IMR-90 (cell line): Measurements from ENCODE around the gene GADL1. TPM values are rescaled to one million over a fixed set of nuclear protein-coding genes. Genes with fewer than 3 reads are reported as not detected.

Experiments used
- ATAC-seq: fragments of 200-7000 bp; cut with Tn5 transposase; 2 replicates; pipeline ENCODE4 v1.9.1; 2020; ENCODE audit warnings: low read depth, mild to moderate bottlenecking, moderate library complexity
- BruUV-seq: library from RNA; stranded (reverse); fragments of 400-500 nt; replicated peaks from 2 replicates; lab custom pipeline; 2021; lab: Mats Ljungman, UMichigan
- CTCF ChIA-PET: fragments of 300-600 bp; formaldehyde crosslinking; extraction: SDS; loops from one replicate; lab custom pipeline; 2021; ENCODE audit warnings: antibody characterized with exemption; lab: Yijun Ruan, JAX
- POLR2A ChIA-PET: fragments of 300-600 bp; sonication (Branson Sonifier 250); formaldehyde crosslinking; loops from one replicate; lab custom pipeline; 2022; ENCODE audit warnings: antibody characterized with exemption; ENCODE audit not compliant: unreplicated experiment; lab: Charles Lee
- DNase-seq: peaks from one replicate; pipeline ENCODE4 v3.0.0; 2013
- H2AFZ ChIP-seq: replicated peaks from 2 replicates; pipeline ENCODE3; 2013; ENCODE audit warnings: low read length, mild to moderate bottlenecking; ENCODE audit not compliant: poor library complexity
- H2AK5ac ChIP-seq: 2 replicates; pipeline ENCODE4 v1.6.1; 2013; ENCODE audit warnings: low read depth, low read length, inconsistent platforms
- H2AK9ac ChIP-seq: replicated peaks from 2 replicates; pipeline ENCODE3; 2013; ENCODE audit warnings: mild to moderate bottlenecking, low read depth, low read length, moderate library complexity; ENCODE audit not compliant: poor library complexity
- H2BK120ac ChIP-seq: 2 replicates; pipeline ENCODE4 v1.6.1; 2013; ENCODE audit warnings: low read depth, low read length, inconsistent platforms
- H2BK15ac ChIP-seq: 3 replicates; pipeline ENCODE4 v1.6.1; 2013; ENCODE audit warnings: low read depth, low read length, inconsistent platforms
- H2BK20ac ChIP-seq: 2 replicates; pipeline ENCODE4 v1.6.1; 2013; ENCODE audit warnings: low read depth, mild to moderate bottlenecking, inconsistent platforms, low read length, moderate library complexity
- H2BK5ac ChIP-seq: 2 replicates; pipeline ENCODE4 v1.6.1; 2013; ENCODE audit warnings: mild to moderate bottlenecking, low read depth, low read length, inconsistent platforms; ENCODE audit not compliant: poor library complexity, severe bottlenecking
- H3K14ac ChIP-seq: replicated peaks from 2 replicates; pipeline ENCODE4 v1.6.1; 2013; ENCODE audit warnings: low read depth, low read length, inconsistent platforms
- H3K18ac ChIP-seq: 2 replicates; pipeline ENCODE4 v1.6.1; 2013; ENCODE audit warnings: low read depth, low read length, control low read depth
- H3K23ac ChIP-seq: 2 replicates; pipeline ENCODE4 v1.6.1; 2013; ENCODE audit warnings: low read depth, low read length, inconsistent platforms
- H3K27ac ChIP-seq: 2 replicates; pipeline ENCODE4 v1.5.1; 2013; ENCODE audit warnings: mild to moderate bottlenecking, control low read depth, low read length; ENCODE audit not compliant: insufficient read depth
- H3K27me3 ChIP-seq: 2 replicates; pipeline ENCODE4 v1.6.1; 2013; ENCODE audit warnings: low read length; ENCODE audit not compliant: control insufficient read depth, insufficient read depth
- H3K36me3 ChIP-seq: 2 replicates; pipeline ENCODE4 v1.6.1; 2013; ENCODE audit warnings: low read length, mixed read lengths; ENCODE audit not compliant: control insufficient read depth, insufficient read depth
- H3K4ac ChIP-seq: 2 replicates; pipeline ENCODE4 v1.6.1; 2013; ENCODE audit warnings: low read depth, low read length, inconsistent platforms
- H3K4me1 ChIP-seq: 2 replicates; pipeline ENCODE4 v1.6.1; 2013; ENCODE audit warnings: low read length, mixed read lengths; ENCODE audit not compliant: control insufficient read depth, insufficient read depth
- H3K4me2 ChIP-seq: 2 replicates; pipeline ENCODE4 v1.6.1; 2013; ENCODE audit warnings: low read depth, mild to moderate bottlenecking, control low read depth, low read length, moderate library complexity
- H3K4me3 ChIP-seq: 2 replicates; pipeline ENCODE4 v1.5.1; 2013; ENCODE audit warnings: low read depth, mild to moderate bottlenecking, control low read depth, low read length, moderate library complexity; ENCODE audit not compliant: insufficient read depth
- H3K56ac ChIP-seq: 2 replicates; pipeline ENCODE4 v1.6.1; 2013; ENCODE audit warnings: low read length, inconsistent platforms; ENCODE audit not compliant: insufficient read depth; ENCODE audit errors: extremely low read depth
- H3K79me1 ChIP-seq, 2 experiments: 2 replicates each; pipeline ENCODE4 v1.6.1; 2013; ENCODE audit warnings: low read length in 2 of 2, inconsistent platforms in 1 of 2, low read depth in 1 of 2
- H3K9ac ChIP-seq: 2 replicates; pipeline ENCODE4 v1.6.1; 2013; ENCODE audit warnings: low read depth, low read length, control low read depth
- H3K9me1 ChIP-seq: 2 replicates; pipeline ENCODE4 v1.6.1; 2013; ENCODE audit warnings: low read length, inconsistent platforms; ENCODE audit not compliant: insufficient read depth
- H3K9me3 ChIP-seq: 2 replicates; pipeline ENCODE4 v1.6.1; 2013; ENCODE audit warnings: low read length; ENCODE audit not compliant: control insufficient read depth, insufficient read depth
- H4K20me1 ChIP-seq: 2 replicates; pipeline ENCODE4 v1.6.1; 2013; ENCODE audit warnings: low read length, inconsistent platforms; ENCODE audit not compliant: insufficient read depth
- H4K5ac ChIP-seq: 2 replicates; pipeline ENCODE4 v1.6.1; 2013; ENCODE audit warnings: mild to moderate bottlenecking, low read depth, low read length, control low read depth
- H4K8ac ChIP-seq, 2 experiments: 2 replicates each; pipeline ENCODE4 v1.6.1; 2013; ENCODE audit warnings: low read depth in 2 of 2, low read length in 2 of 2, control low read depth in 1 of 2, inconsistent platforms in 1 of 2
- H4K91ac ChIP-seq: 2 replicates; pipeline ENCODE4 v1.6.1; 2013; ENCODE audit warnings: low read depth, low read length, inconsistent platforms; ENCODE audit not compliant: insufficient read depth
- BHLHE40 ChIP-seq: fragments of 150-350 bp; IDR thresholded peaks from 2 replicates; pipeline ENCODE4 v1.6.1; 2016; ENCODE audit warnings: mild to moderate bottlenecking, low read depth, low read length
- CEBPB ChIP-seq: IDR thresholded peaks from 2 replicates; pipeline ENCODE4 v1.6.1; 2012; ENCODE audit warnings: low read depth, low read length, improper control_type of control experiment
- CHD1 ChIP-seq: IDR thresholded peaks from 2 replicates; pipeline ENCODE4 v1.6.1; 2012; ENCODE audit warnings: low read depth, low read length, improper control_type of control experiment
- FOS ChIP-seq: fragments of 150-350 bp; IDR thresholded peaks from 2 replicates; pipeline ENCODE4 v1.6.1; 2016; ENCODE audit warnings: low read depth, low read length
- MAFK ChIP-seq: IDR thresholded peaks from 2 replicates; pipeline ENCODE4 v1.6.1; 2012; ENCODE audit warnings: low read depth, low read length, improper control_type of control experiment
- MAZ ChIP-seq: IDR thresholded peaks from 2 replicates; pipeline ENCODE4 v1.6.1; 2012; ENCODE audit warnings: low read depth, mild to moderate bottlenecking, low read length, improper control_type of control experiment, moderate library complexity, borderline replicate concordance
- MXI1 ChIP-seq: IDR thresholded peaks from 2 replicates; pipeline ENCODE4 v1.6.1; 2012; ENCODE audit warnings: low read depth, mild to moderate bottlenecking, low read length, moderate library complexity, borderline replicate concordance
- NFE2L2 ChIP-seq: fragments of 150-350 bp; IDR thresholded peaks from 2 replicates; pipeline ENCODE4 v1.6.1; 2016; ENCODE audit warnings: low read depth, mild to moderate bottlenecking, low read length
- POLR2A ChIP-seq: IDR thresholded peaks from 2 replicates; pipeline ENCODE4 v1.6.1; 2012; ENCODE audit warnings: mild to moderate bottlenecking, low read depth, low read length
- RAD21 ChIP-seq: IDR thresholded peaks from 2 replicates; pipeline ENCODE4 v1.6.1; 2012; ENCODE audit warnings: low read length, improper control_type of control experiment
- RCOR1 ChIP-seq: IDR thresholded peaks from 2 replicates; pipeline ENCODE4 v1.6.1; 2012; ENCODE audit warnings: mild to moderate bottlenecking, low read length, improper control_type of control experiment; ENCODE audit not compliant: insufficient replicate concordance
- RFX5 ChIP-seq: IDR thresholded peaks from 2 replicates; pipeline ENCODE4 v1.8.0; 2012; ENCODE audit warnings: low read depth, mild to moderate bottlenecking, low read length, moderate library complexity
- SMC3 ChIP-seq: fragments of 150-350 bp; IDR thresholded peaks from 2 replicates; pipeline ENCODE4 v1.6.1; 2016; ENCODE audit warnings: low read depth, mild to moderate bottlenecking, antibody characterized with exemption, low read length, moderate library complexity
- WGBS, 2 experiments: methylation state at CpG; one replicate each; pipeline versions ENCODE4 v1.1.5 to v1.1.7; 2013; ENCODE audit warnings: missing lambda C conversion rate in 2 of 2; ENCODE audit not compliant: insufficient read length in 1 of 2; ENCODE audit errors: extremely low coverage in 2 of 2; 5-methylcytosine and 5-hydroxymethylcytosine counted together
- dilution Hi-C: fragments of 300-500 bp; cut with HindIII; formaldehyde crosslinking; loops from one replicate; pipeline ENCODE4 v1.14.3; 2018; ENCODE audit warnings: low sequenced_read_pairs; ENCODE audit not compliant: unreplicated experiment
- in situ Hi-C: fragments of 300-500 bp; cut with MboI; formaldehyde crosslinking; loops from 3 replicates; pipeline ENCODE4 v1.14.3; 2019; ENCODE audit warnings: low sequenced_read_pairs, inconsistent platforms, mixed read lengths
- intact Hi-C: fragments of 100-400 bp; cut with micrococcal nuclease; formaldehyde crosslinking; loops from 2 replicates; pipeline ENCODE4 v1.10.0; 2022
- polyA plus RNA-seq, 3 experiments: library from polyadenylated mRNA; depleted of rRNA; stranded (reverse); fragments of >200 nt; gene quantifications; 2 replicates each; pipeline ENCODE4 v1.2.3, GENCODE V29; 2012; ENCODE audit warnings: low replicate concordance in 1 of 3
- total RNA-seq: library from RNA; depleted of rRNA; stranded (reverse); fragments of >200 nt; gene quantifications from 2 replicates; pipeline ENCODE4 v1.2.3, GENCODE V29; 2012
- TF ChIP-seq, protein P1 (sequence below): fragments of 150-350 bp; IDR thresholded peaks from 2 replicates; pipeline ENCODE4 v1.6.1; 2017; ENCODE audit warnings: mild to moderate bottlenecking, antibody characterized with exemption, low read length, low read depth
- TF ChIP-seq, protein P2 (sequence below): fragments of 150-350 bp; IDR thresholded peaks from 2 replicates; pipeline ENCODE4 v1.6.1; 2016; ENCODE audit warnings: low read depth, mild to moderate bottlenecking, low read length, moderate library complexity, borderline replicate concordance
- TF ChIP-seq, protein P3 (sequence below): conservative IDR thresholded peaks from 2 replicates; pipeline ENCODE4 v1.5.1; 2012; ENCODE audit warnings: mild to moderate bottlenecking, low read depth, low read length, improper control_type of control experiment

Gene GADL1
- total and polyA plus RNA-seq, 2 of the 4 experiments (the other 2 are of a cell fraction), result not detected

DNA sequence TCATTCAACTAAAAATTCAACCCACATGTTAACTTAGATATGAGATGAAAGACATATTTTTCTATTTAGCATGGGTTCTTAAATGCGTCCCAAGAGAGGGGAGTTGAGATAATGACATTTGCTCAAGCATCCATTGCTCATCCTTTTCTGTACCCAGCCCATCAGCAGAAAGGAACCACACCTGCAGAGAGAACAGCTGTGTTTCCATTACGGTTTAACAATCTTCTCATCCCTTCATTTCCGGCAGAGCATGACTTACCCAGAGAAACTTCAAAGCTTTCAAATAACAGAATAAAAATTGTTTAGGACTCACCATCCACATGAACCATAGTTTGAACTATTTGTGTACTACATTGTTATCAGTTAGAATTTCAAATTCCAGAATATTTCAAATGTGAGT, 174.9 kb downstream of the GADL1 start:
- Histone ChIP-seq H2AK5ac (peak overlapping the region; percentile 49; the same call in 1 of the 2 replicates), H3K4me1 (peaks cover 5% of the 10 kb centered on the region), H3K18ac (peak overlapping the region; percentile 95), H3K9me3 (no peaks in the 10 kb centered on the region), H3K79me1 (no peaks in the 10 kb centered on the region), H3K36me3 (no peaks in the 10 kb centered on the region), H3K56ac (no peak overlapping the region), H2BK20ac (peak overlapping the region; percentile 80; the same call in 1 of the 2 replicates), H2AK9ac (no peak overlapping the region), H3K4me2 (no peak overlapping the region), H3K23ac (no peak overlapping the region; the same call in 1 of the 2 replicates), H2BK15ac (peak overlapping the region; percentile 84; the same call in 2 of the 3 replicates), H4K5ac (peak overlapping the region; percentile 86; the same call in 1 of the 2 replicates), H4K91ac (peak overlapping the region; percentile 38), H4K20me1 (no peaks in the 10 kb centered on the region), H2AFZ (no peak overlapping the region), H2BK5ac (no peak overlapping the region), H3K9me1 (peaks cover 3% of the 10 kb centered on the region), H3K9ac (no peak overlapping the region), H3K14ac (no peak overlapping the region), H3K27me3 (no peaks in the 10 kb centered on the region), H4K8ac (peak overlapping the region; percentile 37 to 44; a peak in 2 of 4 replicates), H3K27ac (peak overlapping the region; percentile 41; the same call in 1 of the 2 replicates), H3K4me3 (no peak overlapping the region), H2BK120ac (peak overlapping the region; percentile 73), H3K4ac (peak overlapping the region; percentile 77)
- CTCF ChIA-PET, result no interaction called here
- intact Hi-C loops (no loop called here), in situ Hi-C loops (no loop called here), dilution Hi-C loops (no loop called here)
- POLR2A ChIA-PET, result no interaction called here
- WGBS, 2 experiments, result no CpG with 5 or more reads among the region's 3 CpGs
- DNase-seq, result no peak
- TF ChIP-seq RAD21 (no peak), POLR2A (no peak), FOS (no peak), SMC3 (no peak), NFE2L2 (no peak), MAZ (no peak), CEBPB (no peak), RFX5 (no peak), BHLHE40 (no peak), RCOR1 (no peak), MAFK (no peak), CHD1 (no peak), MXI1 (no peak)
- TF ChIP-seq, protein P1, sequence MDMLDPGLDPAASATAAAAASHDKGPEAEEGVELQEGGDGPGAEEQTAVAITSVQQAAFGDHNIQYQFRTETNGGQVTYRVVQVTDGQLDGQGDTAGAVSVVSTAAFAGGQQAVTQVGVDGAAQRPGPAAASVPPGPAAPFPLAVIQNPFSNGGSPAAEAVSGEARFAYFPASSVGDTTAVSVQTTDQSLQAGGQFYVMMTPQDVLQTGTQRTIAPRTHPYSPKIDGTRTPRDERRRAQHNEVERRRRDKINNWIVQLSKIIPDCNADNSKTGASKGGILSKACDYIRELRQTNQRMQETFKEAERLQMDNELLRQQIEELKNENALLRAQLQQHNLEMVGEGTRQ, result no peak
- TF ChIP-seq, protein P2, sequence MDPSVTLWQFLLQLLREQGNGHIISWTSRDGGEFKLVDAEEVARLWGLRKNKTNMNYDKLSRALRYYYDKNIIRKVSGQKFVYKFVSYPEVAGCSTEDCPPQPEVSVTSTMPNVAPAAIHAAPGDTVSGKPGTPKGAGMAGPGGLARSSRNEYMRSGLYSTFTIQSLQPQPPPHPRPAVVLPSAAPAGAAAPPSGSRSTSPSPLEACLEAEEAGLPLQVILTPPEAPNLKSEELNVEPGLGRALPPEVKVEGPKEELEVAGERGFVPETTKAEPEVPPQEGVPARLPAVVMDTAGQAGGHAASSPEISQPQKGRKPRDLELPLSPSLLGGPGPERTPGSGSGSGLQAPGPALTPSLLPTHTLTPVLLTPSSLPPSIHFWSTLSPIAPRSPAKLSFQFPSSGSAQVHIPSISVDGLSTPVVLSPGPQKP, result no peak
- TF ChIP-seq, protein P3, sequence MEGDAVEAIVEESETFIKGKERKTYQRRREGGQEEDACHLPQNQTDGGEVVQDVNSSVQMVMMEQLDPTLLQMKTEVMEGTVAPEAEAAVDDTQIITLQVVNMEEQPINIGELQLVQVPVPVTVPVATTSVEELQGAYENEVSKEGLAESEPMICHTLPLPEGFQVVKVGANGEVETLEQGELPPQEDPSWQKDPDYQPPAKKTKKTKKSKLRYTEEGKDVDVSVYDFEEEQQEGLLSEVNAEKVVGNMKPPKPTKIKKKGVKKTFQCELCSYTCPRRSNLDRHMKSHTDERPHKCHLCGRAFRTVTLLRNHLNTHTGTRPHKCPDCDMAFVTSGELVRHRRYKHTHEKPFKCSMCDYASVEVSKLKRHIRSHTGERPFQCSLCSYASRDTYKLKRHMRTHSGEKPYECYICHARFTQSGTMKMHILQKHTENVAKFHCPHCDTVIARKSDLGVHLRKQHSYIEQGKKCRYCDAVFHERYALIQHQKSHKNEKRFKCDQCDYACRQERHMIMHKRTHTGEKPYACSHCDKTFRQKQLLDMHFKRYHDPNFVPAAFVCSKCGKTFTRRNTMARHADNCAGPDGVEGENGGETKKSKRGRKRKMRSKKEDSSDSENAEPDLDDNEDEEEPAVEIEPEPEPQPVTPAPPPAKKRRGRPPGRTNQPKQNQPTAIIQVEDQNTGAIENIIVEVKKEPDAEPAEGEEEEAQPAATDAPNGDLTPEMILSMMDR, result no peak
- BruUV-seq, result no TSS peak
- no peak for ATAC-seq
